Body of pancreas (tissue), 4 donors: Measurements from ENCODE around the gene PIK3AP1.

Experiments used
- CTCF ChIP-seq, 7 experiments: fragments of 450-650 bp in 4 of 7; fragments of 200-600 bp in 3 of 7; sonication (generic) in 3 of 7; IDR thresholded peaks; one replicate each; pipeline ENCODE4 v1.5.1; 2016 to 2019; ENCODE audit warnings: antibody characterized with exemption in 7 of 7
- POLR2A ChIP-seq, 3 donors: fragments of 450-650 bp; IDR thresholded peaks; one replicate each; pipeline ENCODE4 v1.6.1; 2016; ENCODE audit warnings: antibody characterized with exemption in 3 of 3, mild to moderate bottlenecking in 2 of 3

GRCh38 chr10:96636551-96636950 is 83.8 kb downstream of the PIK3AP1 start:
- TF ChIP-seq CTCF (IDR thresholded peaks at IDR 0.05) (no peak), POLR2A (IDR thresholded peaks at IDR 0.05) (no peak)
